ENCODE results near the gene NRXN3.

The NRXN3 gene

DNA sequence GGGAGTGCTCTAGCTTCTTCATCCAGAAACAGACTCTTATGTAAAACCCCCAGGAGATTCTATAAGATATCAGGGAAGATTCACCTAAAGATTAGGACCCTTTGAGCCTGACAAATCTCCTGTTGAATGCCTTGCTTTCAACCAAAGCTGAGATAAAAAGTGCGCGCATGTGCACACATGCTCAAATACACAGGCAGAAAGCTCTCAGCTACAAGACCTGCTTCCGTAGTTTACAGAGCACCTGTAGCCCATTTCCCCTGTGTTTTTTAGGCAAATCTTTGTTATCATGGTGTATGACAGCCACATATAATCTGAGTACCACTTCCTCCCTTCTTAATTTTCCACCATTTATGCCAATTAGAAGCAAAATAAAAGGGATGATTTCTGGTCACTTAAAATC is 866.9 kb downstream of the NRXN3 start:
- no peak for DNase-seq

DNA sequence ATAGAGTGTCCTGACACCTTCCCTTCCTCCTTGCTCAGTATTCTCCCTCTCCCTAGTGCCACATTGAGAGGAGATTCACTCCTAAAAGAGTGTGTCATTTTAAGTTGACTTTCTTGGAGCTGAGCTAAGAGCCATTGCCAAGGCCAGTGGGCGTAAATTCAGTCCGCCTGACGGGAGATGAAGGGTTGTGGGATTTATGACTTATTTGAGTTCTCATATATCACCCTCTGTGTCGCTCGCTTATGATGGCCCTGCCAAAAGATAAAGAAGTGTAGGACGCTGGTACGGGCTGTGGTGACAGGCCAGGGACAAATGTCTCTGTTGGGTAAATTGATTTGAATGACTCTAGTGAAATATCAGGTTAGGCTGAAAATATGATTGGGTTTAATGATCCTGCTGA is 867.4 kb downstream of the NRXN3 start:
- no peak for DNase-seq

DNA sequence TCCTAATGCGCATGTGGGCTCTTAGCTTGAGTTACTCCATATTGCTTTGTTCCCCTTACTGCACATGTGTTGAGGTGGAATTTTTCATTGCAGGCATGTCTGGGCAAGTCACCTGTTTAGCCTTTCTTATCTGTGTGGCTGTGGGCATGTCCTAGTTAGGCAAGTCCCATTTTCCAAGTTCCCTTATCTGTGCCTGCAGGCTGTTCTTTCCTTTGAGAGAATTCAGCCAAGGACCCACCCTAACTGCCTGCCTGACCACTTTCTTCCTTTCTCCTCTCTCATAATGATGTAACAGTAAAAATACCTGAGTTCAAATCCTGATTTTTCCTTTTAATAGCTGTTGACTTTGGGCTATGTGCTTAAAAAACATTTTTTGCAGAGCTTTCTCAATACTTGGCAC is 870.6 kb downstream of the NRXN3 start:
- no peak for DNase-seq

DNA sequence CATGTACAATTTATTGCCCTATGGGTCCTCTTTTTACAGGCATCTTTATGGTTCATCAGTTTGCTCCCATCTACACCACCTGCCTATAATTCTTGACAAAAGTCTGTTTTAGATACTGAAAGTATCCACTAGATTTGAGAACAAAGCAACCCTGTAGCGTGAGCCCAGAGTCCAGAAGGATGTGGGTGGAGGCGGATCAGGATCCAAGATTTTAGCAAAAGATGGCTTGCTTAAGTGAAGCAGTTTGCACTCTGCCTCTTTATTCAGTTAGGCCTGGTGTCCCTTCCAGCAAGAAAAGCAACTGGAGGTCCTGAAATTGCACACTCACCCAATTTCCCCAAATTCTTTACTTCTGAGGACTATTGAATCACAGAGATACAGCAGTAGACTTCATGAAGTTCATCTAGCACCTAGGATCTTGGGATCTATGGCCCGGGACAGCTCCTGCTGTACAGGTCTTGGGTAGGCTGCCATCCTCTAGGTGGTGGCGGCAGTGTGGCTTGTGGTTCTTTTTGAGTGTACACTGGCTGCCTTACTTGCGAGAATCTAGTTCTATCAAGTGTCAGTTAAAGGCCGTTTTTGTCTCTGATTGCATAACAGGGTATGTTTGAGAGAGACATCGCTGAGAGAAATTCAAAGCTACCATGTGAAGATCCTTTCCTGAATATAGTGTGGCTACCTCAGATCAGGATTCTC is 873.2 kb downstream of the NRXN3 start:
- no peak for DNase-seq

DNA sequence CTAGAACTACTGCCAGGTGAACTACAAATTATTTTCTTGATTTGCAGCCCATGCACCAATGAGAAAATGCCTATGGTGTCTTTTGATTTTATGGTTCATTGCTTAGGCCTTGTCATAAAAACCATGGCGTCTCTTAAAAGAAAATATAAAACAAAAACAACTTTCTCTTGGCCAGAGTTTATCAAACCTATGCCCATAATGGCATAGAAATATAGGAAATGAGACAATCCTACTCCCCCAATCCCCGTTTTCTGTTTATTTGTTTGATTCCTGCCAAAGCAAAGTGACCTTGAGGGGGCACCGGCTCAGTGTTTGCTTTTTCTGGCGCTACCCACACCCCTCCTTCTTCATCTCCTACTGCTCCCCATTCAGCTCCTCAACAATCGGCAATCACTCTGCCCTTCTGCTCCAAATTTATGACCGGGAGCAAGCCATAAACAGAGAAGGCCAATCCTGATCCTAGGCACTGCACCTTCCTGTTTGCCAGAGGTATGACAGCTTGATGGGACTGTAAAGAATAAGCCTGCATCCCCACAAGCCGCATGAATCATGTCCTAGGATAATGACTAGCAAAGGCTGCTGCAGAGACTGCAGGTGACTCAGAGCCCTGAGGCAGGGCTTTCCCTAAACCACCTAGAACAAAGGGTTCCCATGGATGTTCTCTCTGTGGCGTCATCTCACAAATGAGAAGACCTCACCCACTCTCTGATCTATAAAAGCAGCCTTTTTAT is 874.9 kb downstream of the NRXN3 start:
- DNase-seq = peak; percentile 88

DNA sequence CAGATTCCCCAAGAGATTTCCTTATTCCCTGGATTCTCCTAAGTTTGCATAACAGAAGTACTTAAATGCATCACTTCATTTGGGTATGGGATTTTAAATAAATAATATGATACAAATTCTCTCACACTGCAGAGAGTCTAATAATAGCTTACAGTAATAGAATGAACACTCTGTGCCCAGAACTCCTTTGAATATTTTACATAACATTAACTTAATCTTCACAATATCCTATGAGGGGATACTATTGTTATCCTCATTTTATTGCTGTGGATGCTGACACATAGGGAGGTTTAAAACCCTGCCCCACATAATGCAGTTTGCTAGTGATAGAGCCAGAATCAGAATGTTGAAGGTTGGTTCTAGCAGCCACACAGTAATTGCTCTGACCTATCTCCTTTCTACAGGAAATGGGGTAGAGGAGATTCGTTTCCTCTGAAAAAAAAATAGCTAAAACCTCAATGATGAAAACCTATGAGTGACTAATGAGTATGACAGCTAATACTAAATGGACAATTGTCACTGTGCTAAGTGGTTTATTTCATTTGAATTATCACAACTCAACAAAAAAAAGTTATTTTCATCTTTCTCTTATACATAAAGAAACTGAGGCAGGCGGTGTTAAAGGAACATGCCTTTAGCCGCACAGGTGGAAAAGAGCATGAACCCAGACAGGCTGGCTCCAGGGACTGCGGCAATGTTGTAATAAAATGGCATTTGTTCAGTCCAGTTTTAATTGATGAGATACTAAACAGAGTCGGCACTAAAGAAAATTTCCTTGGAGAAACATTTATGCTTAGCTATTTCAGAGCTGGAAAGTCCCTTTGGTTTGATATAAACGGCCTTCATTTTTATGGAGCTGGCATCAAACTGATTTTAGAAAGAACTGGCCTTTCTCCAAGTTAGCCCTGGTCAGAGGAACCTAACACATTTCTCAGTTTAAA is 880.9 kb downstream of the NRXN3 start:
- DNase-seq = no peak

DNA sequence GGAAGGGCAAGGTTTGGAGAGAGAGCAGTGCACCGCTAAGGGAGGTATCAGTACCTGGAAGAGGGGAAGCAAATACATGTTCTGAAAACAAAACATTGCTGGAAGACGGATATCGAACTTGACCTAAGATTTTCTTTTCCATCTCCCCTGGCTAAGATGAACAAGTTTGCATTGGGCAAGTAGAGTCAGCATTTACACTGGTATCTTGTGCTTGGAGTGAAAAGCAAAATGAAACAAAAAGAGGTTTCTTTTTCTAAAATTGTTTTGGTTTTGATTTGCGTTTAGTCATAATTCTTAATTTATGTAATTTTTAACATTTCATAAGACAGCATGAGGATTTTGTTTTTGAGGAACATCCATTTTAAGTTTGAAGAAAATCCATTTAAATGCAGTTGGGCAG is 881.6 kb downstream of the NRXN3 start:
- DNase-seq = no peak

DNA sequence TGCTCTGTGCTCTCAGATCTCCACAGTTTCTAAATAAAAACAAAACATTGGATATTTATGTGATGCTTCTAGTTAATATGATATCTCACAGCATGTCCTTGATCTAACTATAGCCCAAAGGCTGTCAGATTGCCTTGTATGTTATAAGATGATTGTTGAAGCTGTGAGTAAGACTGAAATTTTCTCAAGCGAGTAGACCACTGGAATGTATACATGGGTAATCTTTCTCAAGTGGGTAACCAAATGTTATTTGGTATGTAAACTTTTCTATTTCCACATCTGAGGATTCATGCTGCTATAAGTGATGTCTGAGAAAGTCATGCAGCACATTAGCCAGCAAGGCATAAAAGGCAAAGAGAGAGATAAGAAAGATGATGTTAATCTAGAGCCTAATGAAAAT is 886.7 kb downstream of the NRXN3 start:
- no peak for DNase-seq

DNA sequence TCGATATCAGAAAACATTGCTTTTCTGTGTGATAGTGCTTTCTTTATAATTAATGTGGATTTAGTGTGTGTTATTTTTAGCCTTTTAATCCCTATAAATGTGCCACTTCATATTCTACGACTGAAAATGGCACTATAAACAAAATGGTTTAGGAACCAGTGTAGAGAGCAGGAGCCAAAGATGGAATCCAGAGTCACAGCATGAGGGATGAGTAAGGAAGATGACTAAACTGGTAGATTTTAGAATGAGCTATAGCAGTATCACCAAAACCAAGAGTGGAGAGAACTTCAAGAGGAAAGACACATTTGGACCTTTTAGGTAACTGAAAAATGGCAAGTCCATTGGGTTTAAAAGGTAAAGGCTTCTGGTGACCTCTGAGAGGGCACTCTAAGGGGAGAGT is 887.2 kb downstream of the NRXN3 start:
- no peak for DNase-seq

DNA sequence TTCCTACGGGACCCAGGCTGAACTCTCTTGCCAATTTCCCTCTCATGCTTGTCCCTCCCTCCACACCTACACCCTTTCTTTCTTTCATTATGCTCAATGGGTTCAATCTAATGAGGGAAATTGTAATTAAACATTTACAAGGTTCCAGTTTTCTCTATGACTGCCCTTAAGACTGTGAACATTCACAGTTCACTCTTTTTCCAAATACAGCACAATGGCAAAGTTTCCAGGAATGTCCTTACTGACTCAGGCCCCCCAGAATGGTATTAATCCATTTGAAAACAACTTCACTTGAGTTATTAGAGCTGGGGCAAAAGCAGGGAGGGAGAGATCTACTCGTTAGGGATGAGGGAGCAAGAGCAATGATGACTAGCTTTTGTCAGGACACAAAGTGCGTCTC is 892.1 kb downstream of the NRXN3 start:
- no peak for DNase-seq

DNA sequence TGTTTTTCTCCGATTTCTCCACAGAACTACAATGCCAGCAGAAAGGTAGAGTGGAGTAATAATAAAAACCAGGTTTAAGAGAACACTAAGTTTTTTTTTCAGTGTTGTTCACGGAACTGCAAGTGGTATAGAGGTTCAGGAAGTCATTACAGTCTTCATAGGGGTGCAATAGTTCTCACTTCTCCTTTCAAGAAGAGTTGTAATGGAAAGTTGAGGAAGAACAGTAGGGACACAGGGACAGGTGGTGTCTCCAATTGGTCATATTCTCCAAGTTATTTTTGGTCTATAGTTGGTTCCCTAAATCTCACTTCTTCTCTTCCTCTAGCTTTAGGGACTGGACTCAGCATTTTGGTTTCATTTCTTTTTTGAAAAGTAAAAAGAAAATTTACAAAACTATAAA is 894.0 kb downstream of the NRXN3 start:
- no peak for DNase-seq

DNA sequence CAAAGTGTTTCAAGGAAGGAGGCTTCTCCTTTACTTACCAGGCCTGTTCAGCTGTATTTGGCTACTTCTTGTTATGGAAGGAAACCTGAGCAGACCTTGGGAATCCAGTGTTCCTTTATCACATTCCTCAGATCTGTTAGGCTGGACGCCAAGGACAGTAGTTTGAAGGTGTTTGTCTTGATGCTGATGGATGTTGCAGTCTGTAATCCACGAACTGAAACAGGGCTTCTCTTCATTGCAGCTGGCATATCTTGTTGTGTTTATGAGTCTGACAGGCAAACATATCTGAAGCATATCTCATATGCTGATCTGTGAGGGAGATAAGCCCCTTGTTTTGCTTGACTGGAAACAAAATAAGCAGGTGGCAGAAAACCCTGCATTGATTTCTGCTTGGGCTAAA is 904.3 kb downstream of the NRXN3 start:
- no peak for DNase-seq

DNA sequence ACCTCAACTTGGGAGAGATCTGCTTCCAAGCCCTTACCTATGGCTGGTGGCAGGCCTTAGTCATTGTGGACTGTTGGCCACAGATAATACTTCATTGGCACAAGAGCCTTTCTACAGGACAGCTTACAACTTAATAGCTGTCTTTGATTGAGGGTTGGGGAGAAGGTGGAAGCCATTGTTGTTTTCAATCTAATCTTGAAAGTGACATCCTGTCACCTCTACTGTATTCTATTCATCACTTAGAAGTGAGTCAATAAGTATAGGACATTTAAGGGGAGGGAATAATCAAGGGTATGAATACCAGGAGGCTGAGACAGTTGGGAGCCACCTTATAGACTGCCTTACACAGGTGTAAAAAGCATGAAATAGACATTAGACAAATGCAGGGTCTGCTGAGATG is 906.3 kb downstream of the NRXN3 start:
- no peak for DNase-seq

DNA sequence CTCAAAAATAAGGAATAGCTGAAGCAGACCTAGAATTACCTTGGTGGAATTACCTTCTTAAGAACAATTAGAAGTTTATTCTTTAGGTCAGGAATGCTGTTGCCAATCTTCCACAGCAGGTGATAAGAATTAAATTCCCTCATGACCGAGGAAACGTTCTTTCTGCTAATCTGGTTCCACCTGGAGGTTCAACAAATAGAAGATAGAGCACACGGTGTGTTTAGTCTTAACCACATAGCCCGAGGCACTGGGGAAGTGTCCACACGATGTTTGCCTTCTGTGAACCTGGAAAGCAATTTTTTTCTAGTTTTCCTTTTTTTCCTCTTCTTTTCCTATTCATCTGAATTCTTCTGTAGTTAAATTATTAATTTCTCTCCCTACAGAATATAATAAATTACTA is 906.9 kb downstream of the NRXN3 start:
- DNase-seq = no peak

DNA sequence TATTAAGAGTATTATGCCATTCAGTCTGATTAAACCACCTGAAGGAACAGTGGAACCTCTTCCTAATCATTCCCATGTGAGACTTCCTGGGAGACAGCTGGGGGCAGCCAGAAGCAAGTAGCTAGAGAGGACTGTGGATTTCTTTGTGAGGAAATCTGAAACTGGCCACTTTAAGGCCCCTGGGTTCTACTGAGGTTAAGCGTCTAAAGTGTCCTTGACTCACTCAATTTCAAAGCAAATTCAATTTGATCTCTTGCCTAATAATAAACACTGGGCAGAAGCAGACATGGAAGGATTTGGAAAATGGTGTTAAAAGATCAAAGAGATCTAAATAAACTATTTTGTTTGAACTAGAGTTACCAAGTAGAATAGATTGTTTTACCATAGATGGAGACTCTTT is 909.9 kb downstream of the NRXN3 start:
- no peak for DNase-seq

DNA sequence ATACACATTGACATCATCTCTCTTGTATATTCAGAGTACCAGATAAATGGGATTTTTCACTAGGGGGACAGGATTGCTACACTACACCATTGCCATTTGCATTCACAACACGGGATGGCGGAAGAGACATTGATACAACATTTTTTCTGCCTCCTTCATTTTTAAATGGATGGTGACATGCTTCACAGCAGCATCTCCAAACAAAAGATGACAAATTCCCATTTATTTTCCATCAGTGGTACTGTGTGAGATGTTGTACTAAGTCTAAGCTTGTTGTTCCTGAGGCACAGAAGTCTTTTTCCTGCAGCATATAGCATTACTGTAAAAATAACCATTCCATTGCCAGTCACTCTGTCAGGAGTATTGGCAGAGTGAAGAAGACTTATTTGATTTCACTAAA is 912.7 kb downstream of the NRXN3 start:
- no peak for DNase-seq

DNA sequence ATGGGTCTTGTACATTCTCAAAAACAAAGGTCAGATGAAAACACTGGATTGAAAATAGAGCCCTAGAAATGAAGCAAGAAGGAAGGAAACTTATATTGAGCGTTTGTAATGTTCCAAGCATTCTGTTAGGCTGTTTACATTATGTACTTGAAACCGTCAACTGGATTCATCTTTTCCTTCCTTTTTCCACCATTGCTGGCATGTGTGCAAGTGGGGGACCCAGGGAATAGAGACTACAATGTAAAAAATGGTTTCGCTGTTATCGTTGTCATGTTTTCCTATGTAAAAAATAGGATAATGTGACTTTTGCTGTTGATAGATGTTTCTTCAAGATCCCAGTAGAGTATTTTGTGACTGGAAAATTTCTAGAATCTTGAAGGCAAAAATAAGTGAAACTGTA is 913.2 kb downstream of the NRXN3 start:
- no peak for DNase-seq

DNA sequence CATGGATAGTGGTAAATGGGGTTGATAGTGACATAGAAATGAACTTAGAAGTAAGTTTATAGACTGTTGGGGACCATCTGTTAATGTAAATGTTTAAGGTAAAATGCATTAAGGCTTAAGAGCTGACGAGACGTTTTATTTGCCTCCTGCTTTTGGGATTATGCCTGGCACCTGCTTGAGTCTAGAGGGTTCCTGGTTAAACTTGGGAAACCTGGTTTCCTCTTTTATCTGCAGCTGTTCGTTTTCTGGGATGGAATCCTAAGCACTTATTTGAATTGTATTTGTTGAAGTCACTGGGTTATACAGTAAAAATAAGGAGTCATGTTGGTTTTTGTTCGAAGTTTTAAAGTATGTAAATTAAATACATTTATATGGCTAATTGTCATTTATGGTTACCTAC is 914.7 kb downstream of the NRXN3 start:
- DNase-seq = no peak

DNA sequence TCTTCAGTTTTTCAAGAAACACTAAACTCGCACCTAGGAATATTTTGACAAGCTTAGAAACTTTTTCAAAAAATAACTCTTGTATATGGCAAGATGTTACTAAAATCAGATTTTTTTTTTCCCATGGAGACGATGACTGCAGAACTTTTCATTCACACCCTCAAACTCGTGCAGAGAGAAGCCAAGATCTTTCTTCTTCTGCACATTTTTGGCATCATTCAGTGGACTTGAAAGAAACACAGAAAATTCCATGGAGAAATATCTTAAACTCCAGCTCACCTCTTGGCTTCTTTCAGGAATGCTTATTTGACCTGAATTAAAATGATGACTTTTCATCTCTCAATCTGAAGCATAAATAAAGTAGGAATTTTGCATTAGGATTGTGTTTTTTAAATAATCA is 919.4 kb downstream of the NRXN3 start:
- DNase-seq = no peak

DNA sequence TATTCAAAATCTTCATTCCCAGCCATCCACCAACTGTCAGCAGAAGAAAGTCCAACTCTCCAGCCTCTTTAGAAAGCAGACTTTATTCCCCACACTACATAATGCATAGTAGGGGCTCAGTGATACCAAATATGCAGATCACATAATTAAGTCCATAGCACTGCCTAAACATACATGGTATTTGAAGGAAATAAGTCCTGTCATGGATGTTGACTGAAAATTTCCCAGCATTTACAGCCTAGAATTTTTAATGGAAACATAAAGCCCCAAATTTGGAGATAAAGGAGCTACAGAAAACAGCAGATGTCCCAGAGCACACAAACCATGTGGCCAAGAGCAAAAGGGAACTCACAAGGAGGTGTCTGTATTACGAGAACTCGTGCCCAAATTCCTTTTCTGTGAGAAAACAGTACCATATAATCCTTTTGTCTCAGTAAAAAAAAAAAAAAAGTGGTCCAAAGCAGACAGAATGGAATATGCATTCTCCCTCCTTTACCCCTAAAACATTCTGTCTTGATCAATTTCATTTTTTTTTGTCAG is 920.5 kb downstream of the NRXN3 start:
- DNase-seq = no peak

DNA sequence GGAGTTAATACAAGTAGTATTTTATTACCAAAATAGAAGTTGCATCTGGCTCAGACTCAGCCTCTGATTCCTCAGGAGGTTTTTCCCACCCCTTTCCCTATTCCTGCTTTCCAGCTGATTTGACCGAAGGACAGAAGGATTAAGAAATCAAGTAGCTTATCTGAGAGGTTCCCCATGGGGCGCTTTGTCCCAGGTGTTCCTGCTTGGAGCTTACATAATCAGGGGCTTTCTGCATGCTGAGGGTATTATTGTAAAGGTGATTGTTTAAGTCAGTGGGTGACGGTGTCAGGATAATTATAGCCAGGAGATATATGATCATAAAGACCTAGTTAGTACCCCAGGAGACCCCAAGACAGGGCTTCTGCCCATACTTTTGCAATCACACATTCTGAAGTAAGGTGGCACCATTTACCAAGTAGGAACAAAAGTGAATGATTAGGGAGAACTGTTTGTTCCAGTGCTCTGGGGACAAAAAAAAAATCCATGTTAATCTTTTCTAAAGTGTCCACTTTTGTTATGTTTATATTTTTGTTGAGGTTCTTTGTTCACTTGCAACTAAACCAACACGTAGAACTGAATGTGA is 921.3 kb downstream of the NRXN3 start:
- no peak for DNase-seq

DNA sequence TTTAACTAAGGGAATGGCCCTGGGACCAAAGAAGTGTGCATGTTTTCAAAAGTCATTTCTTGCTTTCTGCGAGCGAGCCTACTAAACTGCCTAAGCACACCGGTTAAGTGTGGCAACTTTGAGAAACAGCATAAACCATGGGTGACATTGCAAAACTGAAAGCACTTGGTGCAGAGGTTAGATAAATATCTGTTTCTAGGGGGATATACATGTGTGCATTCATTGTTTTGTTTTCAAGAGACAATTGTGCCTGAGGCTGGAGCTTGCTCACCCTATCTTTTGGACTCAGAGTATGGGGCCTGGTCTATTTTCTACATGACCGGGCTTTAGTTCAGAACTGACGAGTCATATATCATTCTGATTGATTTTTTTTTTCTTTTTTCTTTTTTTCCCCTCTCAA is 923.4 kb downstream of the NRXN3 start:
- DNase-seq = no peak

DNA sequence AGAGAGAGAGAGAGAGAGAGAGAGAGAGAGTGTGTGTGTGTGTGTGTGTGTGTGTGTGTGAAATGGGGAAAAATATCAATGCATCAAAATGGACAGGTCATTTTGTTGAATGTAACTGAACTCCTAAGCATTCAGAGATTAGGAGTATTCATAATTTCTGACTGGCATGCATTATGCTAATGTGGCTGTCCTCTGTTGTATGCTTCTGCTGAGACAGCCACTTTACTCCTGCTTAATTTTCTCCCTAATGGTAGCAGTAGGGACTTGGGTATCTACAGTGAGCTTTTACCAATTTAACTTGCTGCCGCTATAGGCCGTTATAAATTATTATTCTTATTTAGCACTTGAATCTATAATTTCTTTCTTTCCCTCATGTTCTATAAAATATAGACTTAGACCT is 924.8 kb downstream of the NRXN3 start:
- DNase-seq = no peak

Data from T1000 (cell line).